HT1080 (cell line): ENCODE results near the gene EMSY. TPM values are rescaled to one million over a fixed set of nuclear protein-coding genes. Genes with fewer than 3 reads are reported as not detected.
A peak's percentile ranks its signal among the peaks of the same experiment; 100 is the strongest.
"Not testable (repeated sequence)": the region's sequence is repeated elsewhere in the genome, so short reads cannot be mapped to it uniquely, and the experiment has no call there.

Experiments
- DNase-seq: peaks from one replicate; pipeline ENCODE4 v3.0.0-alpha.2; 2015; ENCODE audit warnings: low read depth
- total RNA-seq: library from RNA; depleted of rRNA; stranded (reverse); fragments of >200 nt; shearing (Covaris generic); gene quantifications from 2 replicates; pipeline ENCODE4 v1.2.3, GENCODE V29; 2014

EMSY gene
- total RNA-seq, 1 experiment from 2014 or later, result 16.4 TPM

GRCh38 chr11:76568621-76569020, 123.8 kb downstream of the EMSY start:
- DNase-seq, result no peak

GRCh38 chr11:76572181-76572875, 127.5 kb downstream of the EMSY start:
- DNase-seq, result not testable (repeated sequence)

GRCh38 chr11:76574406-76574805, 129.6 kb downstream of the EMSY start:
- no peak for DNase-seq

GRCh38 chr11:76574879-76575278, 130.1 kb downstream of the EMSY start:
- DNase-seq, result no peak

- DNase-seq, result peak; percentile 93
Observed at GRCh38 chr11:76577226-76577920, 132.6 kb downstream of the EMSY start.

GRCh38 chr11:76577921-76578653, 133.3 kb downstream of the EMSY start:
- DNase-seq, result no peak

- no peak for DNase-seq
Observed at GRCh38 chr11:76578654-76579055, 133.8 kb downstream of the EMSY start.

- no peak for DNase-seq
Observed at GRCh38 chr11:76579056-76579751, 134.4 kb downstream of the EMSY start.

GRCh38 chr11:76579752-76580151, 134.9 kb downstream of the EMSY start:
- no peak for DNase-seq

GRCh38 chr11:76582471-76582870, 137.7 kb downstream of the EMSY start:
- DNase-seq, result not testable (repeated sequence)

- no peak for DNase-seq
Observed at GRCh38 chr11:76587820-76588454, 143.1 kb downstream of the EMSY start.

GRCh38 chr11:76588455-76589325, 143.9 kb downstream of the EMSY start:
- DNase-seq, result no peak

- no peak for DNase-seq
Observed at GRCh38 chr11:76589477-76589876, 144.7 kb downstream of the EMSY start.

GRCh38 chr11:76589964-76590950, 145.4 kb downstream of the EMSY start:
- no peak for DNase-seq

- DNase-seq, result no peak
Observed at GRCh38 chr11:76591416-76591815, 146.6 kb downstream of the EMSY start.

- DNase-seq, result no peak
Observed at GRCh38 chr11:76592025-76592914, 147.5 kb downstream of the EMSY start.

GRCh38 chr11:76592961-76593360, 148.1 kb downstream of the EMSY start:
- no peak for DNase-seq

- DNase-seq, result not testable (repeated sequence)
Observed at GRCh38 chr11:76595091-76595490, 150.3 kb downstream of the EMSY start.
